ENCODE results near the gene MMRN2.
A peak's percentile ranks its signal among the peaks of the same experiment; 100 is the strongest.
"Not testable (repeated sequence)": the region's sequence is repeated elsewhere in the genome, so short reads cannot be mapped to it uniquely, and the experiment has no call there.

Gene MMRN2

DNA sequence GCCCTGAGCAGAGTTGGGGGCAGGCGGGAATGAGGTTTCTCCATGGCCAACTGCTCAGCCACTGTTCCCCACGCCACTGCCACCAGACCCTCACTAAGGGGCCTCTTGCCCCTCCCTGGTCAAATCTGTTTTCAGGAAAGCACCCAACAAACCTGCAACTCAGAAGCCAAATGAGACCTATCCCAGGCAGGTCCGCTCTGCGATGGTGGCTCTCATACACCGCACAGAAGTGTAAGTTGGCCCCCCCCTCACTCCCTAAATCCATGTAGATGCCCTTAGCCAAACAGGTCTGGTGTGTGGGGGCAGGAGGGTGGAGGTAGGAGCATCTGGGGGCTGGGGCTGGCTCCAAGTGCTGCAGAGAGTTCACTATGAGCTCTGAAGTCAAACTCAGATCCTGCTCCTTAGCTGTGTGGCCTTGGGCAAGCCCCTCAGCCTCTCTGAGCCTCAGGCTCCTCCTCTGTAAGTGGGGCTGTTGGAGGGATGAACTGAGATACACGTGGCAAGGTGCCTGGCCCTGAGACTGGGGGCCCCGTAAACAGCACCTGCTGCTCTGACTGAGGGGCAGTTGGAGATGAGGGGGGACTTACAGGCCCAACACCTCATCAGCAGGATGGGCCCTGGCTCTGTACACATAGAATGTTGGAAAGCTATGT lies 1.1 kb downstream of the MMRN2 start:
- no peak for DNase-seq (ENCODE audit: low read depth)

DNA sequence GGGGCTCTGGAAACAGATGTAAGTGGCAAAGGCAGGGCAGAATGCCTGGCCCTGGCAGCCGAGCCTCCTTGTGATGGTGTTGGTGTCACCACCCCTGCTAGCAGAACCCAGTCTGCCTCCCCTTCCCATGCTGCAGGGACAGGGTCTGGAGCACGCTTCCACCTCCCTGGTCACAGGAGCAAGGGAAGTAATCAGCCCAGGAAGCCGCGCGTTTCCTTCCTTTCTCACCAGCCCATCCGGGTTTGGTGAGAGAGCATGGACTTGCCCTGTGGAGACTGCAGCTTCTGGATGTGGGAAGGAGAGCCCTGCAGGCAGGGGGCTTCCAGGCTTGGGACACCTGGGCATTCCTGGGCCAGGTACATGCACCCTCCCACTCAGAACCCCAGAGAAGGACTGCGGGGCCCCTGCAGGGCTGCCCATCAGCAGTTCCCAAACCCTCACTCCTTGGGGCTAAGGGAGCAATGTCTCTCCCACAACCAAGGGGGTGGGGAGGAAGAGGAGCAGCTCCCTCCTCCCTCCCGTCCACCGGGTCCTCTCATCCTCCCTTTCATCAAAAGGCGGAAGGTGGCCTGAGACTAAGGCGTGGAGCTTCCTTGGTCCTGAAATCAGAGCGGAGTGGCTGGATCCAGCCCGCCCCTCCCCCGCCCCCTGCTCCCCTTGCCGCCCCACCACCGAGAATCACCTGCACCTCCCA lies 1.8 kb downstream of the MMRN2 start:
- DNase-seq (ENCODE audit: low read depth): no peak

DNA sequence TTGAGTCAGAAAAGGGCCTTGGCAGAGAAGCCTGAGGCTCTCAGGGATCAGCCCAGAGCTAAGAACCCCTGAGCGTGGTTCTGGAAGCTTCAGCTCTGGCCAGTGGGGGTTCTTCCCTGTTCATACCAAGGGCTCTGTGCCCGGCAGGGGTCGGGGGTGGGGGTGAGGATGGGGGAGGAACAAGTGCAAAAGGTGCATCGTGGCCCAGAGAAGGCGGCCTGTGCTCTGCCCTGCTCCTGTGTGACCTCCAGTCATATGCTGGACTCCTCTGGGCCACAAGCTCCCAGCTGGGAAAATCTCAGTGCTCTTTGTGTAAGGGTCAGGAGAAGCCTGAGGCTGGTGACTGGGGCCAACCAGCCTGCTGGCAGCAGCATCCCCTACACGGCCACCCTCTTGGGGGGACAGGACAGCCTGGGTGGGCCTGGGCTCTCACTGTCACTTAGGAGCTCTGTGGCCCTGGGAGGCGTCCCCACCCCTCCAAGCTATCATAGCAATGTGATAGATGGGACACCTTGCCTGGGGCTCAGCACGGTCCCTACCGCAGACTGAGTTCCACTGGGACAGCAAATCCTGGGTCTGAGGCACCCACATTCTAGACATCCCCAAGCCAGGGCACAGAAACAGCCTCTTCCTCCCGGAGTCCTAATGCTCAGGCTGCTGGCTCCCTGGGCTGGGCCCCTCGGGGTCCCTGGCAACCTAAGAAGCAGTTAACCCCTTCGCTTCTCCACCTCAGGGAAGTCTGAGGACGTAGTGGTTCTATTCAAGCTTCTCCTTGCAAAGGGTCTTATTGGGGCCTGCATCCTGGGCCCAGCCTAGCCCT lies 2.5 kb downstream of the MMRN2 start:
- DNase-seq (ENCODE audit: low read depth): no peak

DNA sequence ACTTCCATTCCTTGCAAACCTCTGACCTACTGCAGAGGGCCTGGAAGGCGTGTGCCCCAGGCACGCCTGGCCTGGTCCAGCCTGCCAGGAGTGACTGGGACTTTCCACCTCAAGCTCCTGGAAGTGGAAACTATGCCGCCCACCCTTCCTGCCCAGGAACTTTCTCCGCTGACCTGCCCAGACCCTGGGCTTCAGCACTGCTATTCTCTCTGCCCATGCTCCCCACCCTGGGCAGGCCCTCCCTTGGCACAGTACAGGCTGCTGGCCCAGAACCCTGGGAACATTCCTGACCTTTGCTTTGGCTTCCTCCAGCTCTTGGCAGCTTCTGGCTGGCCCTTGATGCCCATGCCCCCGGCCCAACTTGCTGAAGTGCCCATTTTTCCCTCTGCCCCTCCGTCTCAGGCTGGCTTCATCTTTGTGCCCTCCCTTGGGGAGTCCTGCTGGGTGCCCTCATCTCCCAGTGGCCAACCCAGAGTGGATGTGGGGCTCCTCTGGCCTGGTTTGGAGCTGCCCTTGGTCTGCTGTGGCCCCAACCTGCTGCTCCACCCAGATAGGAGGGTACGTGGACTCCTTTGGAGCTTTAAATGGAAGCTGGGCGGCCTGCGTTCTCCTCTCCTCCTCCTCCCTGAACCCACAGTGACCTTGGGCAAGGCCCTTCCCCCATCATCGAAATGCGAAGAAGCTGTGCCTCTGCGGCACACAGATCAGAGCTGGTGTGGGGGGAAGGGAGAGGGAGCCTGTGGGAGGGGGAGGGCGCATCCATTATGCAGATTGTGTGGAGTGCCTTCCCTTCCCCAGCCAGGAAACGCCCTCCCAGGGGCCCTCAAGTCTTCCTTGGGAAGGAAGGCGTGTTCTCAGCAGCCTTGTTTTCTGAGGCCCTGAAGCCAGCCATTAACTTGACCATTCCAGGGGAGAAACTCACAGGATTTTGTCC lies 3.4 kb downstream of the MMRN2 start:
- peak; percentile 14 for DNase-seq (ENCODE audit: low read depth)

DNA sequence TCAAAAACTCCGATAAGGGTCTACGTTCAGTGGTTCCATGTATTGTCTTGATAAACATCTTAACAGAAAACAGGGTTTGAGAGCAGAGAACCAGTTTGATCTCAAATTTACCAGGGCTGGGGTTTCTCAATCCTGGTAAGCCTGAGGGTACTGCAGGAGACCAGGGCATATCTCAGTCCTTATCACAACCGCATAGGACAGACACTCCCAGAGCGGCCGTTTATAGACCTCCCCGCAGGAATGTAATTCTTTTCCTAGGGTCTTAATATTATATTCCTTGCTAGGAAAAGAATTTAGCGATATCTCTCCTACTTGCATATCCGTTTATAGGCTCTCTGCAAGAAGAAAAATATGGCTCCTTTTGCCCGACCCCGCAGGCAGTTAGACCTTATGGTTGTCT lies 4.7 kb downstream of the MMRN2 start:
- DNase-seq (ENCODE audit: low read depth): not testable (repeated sequence)

DNA sequence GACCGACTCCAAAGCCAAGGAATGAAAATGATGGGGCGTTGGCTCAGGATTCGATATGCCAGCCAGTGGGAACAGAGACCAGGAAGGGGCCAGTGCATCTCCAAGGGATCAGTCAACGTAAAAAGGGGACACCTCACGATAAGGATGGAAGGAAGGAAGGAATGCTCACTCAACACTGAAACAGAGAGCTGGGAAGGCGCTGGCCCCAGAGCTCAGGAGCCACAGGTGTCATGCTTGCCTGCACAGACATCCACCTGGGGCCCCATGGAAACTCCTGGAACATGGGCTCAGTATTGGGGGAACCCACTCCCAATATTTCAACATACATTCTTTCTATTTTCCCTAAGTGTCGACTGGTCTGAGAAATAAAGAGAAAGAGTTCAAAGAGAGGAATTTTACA lies 5.3 kb downstream of the MMRN2 start:
- DNase-seq (ENCODE audit: low read depth): no peak

DNA sequence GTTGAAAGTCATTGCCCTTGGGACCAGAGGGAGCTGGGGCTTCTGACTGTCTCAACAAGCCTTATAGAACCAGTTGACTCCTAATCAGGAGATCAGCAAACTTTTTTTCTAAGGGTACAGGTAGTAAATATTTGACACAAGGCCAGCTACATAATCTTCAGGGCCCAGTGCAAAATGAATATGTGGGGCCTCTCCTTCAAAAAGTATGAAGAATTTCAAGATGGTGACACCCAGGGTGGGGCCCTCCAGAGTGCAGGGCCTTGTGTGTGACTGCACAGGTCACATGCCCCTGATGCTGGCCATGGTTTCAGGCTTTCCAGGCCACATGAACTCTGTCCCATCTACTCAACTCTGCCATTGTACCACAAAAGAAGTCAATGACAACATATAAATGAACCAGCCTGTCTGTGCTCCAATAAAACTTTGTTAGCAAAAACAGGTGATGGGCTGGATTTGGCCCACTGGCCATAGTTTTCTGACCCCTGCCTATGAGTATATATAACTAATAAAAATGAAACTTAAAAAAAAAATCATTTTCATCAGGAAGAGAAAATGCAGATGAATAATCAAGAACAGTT lies 6.1 kb downstream of the MMRN2 start:
- DNase-seq (ENCODE audit: low read depth): no peak

DNA sequence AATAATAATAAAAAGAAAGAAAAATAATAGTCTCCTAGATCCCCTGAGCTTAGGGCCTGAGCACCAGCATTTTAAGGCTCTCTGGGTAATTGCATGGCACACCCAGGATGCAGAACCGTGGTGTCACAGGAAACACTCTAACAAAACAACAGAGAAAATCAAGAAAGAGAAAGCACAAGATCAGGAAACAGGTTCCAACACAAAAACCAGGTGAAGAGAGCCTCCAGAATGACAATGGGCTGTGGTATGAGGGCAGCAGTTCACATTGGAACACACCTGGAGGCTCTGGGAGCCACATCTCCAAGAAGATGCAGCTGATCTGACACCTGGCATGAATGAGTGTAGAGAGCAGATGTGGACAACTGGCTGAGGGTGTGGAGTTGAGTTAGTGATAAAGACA lies 7.1 kb downstream of the MMRN2 start:
- no peak for DNase-seq (ENCODE audit: low read depth)

DNA sequence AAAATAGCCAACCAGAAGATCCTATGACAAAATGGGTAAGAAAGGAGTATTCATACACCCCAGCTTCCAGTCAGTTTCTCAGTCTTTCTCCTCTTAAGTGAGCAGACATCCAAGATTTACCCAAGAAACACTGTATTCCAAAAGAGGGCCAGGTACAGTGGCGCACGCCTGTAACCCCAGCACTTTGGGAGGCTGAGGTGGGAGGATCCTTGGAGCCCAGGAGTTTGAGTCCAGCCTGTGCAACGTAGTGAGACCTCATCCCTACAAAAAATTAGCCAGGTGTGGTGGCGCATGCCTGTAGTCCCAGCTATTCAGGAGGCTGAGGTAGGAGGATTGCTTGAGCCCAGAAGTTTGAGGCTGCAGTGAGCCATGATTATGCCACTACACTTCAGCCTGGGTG lies 9.6 kb downstream of the MMRN2 start:
- DNase-seq (ENCODE audit: low read depth): not testable (repeated sequence)

DNA sequence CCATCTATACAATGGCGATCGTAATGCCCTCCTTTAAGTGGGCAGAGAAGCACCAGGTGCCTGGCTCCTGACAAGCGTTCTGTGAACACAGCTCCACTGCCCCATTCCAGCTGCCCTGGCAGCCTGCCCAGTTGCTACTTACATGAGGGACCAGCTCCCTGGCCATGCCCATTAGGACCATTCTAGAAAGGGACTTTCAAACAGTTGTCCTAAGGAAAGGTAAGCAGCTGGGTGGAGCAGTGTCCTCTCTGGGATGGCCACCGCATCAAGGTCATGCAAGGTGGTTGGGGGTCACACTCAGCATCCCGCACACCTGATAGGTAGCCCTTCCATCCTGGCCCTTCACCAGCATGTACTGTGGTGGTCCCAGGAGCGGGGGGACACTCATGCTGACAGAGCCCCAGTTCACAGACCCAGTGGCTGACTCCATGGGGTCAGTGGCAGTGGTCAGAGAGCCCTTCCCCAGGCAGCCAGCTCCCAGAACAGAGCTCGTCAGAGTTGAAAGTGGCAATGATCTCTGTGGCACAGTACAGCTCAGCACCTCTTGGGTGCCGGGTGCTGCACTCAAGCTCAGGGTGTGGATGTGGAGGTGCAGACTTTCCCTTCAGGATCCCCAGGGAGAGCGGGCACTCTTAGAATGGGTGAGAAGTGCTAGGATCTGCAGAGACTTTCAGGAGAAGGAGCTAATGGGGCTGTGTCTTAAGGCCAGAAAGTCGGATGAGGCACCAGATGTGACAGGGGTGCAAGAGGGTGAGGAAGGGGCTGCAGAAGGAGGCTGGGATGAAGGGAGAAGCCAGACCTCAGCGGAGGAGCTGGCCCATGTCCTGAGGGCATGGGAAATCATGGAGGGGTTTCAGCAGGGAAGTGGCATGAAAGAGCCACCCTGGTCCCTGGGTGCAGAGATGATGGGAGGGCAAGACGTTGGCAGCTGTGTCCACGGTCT lies 10.9 kb downstream of the MMRN2 start:
- DNase-seq (ENCODE audit: low read depth): no peak

DNA sequence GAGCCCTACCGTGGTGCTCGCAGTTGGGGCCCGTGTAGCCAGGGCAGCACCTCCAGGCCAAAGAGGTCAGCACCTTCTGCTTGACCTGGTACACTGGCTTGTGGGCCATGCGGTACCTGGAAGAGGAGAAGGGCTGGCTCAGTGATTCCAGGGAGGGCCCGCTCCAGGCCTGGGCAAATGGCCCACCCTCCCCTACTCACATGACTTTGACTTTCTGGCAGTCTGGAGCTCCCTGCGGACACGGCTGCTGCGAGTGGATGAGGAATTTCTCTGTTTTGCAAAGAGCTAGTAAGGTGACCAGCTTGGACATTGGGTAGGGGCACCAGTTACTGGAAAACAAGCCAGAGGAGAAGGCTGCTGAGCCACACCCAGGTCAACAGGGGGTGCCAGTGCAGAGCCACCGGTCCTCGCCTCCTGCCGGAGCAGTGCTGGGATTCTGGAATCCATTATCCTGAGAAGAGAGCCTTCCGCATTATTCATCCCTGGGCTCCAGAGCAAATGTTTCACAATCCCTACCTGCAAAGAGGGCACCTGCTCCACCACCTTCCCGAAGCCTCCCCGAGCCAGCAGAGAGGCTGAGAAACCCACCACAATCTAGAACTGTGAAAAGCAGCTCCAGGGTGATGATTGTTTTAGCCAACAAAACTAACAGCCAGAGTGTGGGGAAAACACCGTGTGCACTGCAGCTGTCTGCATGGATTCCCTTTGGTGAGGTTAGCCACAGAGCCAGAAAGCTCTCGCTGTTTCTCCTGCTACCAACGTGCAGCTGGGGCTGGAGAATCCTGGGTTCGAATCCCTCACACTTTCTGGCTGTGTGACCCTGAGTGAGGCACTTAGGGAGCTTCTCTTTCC lies 11.8 kb downstream of the MMRN2 start:
- peak; percentile 52 for DNase-seq (ENCODE audit: low read depth)

DNA sequence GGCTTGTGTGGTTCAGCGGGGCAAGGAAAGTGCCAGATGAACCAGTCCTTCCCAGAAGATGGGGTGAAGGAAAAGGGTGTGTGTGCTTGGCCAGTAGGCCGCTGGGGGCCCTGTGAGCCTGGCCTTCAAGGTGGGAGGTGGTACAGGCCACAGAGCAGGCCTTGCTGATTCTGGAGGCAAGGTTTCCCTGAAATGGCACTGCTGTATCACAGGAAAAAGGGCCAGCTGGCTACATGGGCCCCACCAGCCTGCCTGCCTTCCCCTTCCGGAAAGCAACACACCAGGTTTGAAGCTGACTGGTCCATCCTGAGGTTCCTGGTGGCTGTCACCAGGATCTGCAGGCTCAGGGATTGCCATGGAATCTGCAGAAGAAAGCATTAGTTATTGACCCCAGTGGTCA lies 12.5 kb downstream of the MMRN2 start:
- no peak for DNase-seq (ENCODE audit: low read depth)

DNA sequence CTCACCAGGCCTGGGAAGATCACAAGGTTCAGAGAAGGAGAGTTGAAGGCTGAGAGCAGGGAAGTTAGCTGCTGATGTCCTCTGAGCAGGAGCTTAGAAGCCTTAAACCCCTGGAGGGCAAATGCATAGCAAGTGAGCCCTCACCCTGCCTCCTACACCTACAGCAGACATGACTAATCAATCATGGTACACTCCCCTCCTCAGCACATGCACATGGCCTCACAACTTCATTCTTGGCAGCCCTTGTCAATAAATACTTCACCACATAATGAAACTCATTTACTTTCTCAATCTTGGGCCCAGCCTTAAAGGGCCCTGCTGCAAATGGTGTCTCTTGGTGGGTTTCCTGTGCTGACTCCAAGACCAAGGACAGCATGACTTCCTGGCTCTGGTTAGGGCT lies 12.9 kb downstream of the MMRN2 start:
- peak; percentile 59 for DNase-seq (ENCODE audit: low read depth)

DNA sequence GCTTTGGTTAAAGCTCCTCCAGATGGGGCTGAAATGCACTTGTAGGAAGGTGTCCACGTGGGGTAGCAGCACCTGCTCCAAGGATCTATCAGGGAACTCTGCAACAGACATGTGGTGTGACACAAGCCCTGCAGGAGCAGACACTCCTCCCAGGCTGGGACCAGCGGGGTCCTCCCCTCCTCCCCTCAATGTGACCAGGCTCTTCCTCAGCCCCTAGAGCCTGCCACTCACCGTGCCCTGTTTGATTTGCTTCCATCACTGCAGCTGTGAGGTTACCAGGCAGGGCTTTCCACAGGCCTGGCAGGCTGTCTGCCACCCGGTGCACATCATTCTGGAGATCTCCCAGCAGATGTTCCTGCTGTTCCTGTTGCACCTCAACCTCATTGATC lies 13.4 kb downstream of the MMRN2 start:
- DNase-seq (ENCODE audit: low read depth): no peak

DNA sequence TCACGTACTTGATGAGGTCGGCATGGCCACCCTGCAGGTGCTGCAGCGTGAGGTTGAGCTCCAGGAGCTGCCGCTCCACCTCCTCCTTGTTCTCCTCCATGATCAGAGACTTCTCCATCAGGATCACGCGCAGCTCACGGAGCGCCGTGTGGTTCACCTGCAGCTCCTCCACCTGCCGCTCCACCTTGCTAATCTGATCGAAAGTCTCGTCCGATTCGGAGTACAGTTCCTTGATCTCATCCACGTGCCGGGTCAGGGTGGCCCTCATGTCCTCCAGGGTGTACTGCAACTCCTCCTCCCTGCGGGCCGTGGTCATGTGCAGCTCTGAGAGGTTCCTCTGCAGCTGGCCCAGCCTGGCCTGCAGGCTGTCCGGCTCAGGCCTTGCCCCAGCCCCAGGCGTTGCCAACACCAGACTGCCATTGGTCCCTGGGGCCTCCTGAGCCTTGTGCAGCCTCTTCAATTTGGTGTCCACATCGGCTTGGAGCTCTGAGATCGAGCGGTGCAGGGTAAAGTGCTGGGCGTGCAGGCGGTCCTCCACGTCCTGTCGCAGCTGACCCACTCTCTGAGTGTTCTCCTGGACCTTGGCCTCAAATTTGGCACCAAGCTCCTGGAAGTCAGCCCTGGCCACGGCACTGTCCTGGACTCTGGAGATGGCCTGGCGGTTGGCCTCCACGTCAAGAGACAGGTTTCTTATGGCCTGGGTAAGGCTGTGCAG lies 13.9 kb downstream of the MMRN2 start:
- DNase-seq (ENCODE audit: low read depth): no peak

DNA sequence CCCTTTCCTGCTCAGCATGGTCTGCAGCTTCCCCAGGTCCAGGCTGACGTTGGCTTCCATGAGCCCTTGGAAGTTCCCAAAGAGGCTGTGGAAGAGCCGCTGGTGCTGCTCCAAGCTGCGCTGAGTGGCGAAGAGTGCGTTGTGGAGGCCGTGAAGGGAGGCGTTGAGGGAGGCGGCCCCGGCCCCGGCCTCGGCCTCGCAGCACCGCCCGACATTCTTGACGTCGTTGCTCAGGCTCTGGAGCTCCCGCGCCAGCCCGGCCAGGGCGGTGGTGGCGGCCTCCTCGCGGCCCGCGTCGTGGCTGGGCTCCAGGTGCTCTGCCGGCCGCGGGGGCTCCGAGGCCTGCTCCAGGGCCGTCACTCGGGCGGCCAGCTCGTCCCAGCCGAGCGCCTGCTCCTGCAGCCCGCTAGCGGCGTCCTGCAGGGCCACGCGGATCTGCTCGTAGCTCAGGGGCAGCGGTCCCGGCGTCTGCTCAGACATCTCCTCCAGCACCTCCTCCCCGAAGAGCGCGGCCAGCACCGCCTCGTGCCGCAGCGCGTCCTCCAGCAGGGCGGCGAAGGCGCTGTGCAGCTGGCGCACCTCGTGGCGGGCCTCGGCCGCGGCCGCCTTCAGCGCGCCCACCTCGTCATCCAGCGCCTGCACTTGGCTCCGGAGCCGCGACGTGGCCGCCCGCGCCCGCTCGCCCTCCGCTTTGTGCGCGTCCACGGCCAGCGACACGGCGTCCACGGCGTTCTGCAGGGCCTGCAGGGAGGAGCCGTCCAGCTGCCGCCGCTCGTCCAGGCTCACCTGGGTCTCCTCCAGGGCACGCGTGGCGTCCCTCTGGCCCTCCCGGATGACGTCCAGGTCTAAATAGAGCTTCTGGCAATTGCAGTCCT lies 14.7 kb downstream of the MMRN2 start:
- no peak for DNase-seq (ENCODE audit: low read depth)

DNA sequence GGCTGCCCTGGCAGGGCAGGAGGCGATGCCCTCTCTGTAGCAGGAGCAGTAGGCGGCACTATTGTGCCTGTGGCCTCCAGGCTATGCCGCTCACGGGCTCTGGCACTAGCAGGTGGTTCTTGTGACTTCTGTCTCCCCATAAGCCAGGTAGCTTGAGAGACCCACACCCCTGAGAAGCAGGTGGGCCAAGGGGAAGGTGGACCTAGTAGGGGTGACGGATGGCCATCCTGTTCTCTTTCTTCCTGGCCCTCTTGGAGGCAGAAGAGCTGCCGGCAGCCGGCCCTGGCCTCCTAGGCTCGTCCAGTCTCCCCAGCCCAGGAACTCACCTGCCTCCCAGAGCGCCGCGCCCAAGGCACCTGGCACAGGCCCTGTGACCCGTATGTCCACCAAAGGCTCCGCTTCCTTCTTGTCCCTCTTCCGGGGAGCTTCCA lies 15.4 kb downstream of the MMRN2 start:
- no peak for DNase-seq (ENCODE audit: low read depth)

DNA sequence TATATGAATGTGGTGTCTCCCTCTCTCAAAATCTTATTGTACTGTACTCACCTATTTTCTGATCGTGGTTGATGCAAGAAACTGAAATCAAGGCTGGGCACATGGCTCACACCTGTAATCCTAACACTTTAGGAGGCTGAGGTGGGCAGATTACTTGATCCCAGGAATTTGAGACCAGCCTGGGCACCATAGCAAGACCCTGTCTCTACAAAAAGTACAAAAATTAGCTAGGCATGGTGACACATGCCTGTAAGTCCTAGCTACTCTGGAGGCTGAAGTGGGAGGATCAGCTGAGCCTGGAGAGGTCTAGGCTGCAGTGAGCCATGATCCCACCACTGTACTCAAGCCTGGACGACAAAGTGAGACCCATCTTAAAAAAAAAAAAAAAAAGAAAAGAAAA lies 16.0 kb downstream of the MMRN2 start:
- no peak for DNase-seq (ENCODE audit: low read depth)

All from ELR (cell line).